Subcutaneous abdominal adipose tissue (tissue), 5 donors: ENCODE results near the gene SKI.
A peak's percentile ranks its signal among the peaks of the same experiment; 100 is the strongest.

Source experiments
- H3K27ac ChIP-seq: one replicate; pipeline ENCODE4 v1.7.0; 2013; ENCODE audit warnings: low read depth, mild to moderate bottlenecking, inconsistent platforms, low read length, moderate library complexity
- H3K27me3 ChIP-seq, 5 donors: one replicate each; pipeline ENCODE4 v1.7.0; 2013; ENCODE audit warnings: low read length in 5 of 5, inconsistent platforms in 1 of 5; ENCODE audit not compliant: control insufficient read depth in 5 of 5, insufficient read depth in 4 of 5
- H3K36me3 ChIP-seq, 5 donors: one replicate each; pipeline ENCODE4 v1.7.0; 2013; ENCODE audit warnings: low read length in 5 of 5; ENCODE audit not compliant: control insufficient read depth in 5 of 5, insufficient read depth in 5 of 5
- H3K4me1 ChIP-seq, 5 donors: one replicate each; pipeline ENCODE4 v1.7.0; 2013; ENCODE audit warnings: low read length in 5 of 5, mild to moderate bottlenecking in 3 of 5, moderate library complexity in 1 of 5; ENCODE audit not compliant: control insufficient read depth in 5 of 5, insufficient read depth in 5 of 5
- H3K4me3 ChIP-seq, 5 donors: one replicate each; pipeline ENCODE4 v1.7.0; 2013; ENCODE audit warnings: low read length in 5 of 5, low read depth in 1 of 5
- H3K9ac ChIP-seq, 5 donors: one replicate each; pipeline ENCODE4 v1.7.0; 2013; ENCODE audit warnings: low read length in 5 of 5, mild to moderate bottlenecking in 4 of 5, moderate library complexity in 3 of 5
- H3K9me3 ChIP-seq, 5 donors: one replicate each; pipeline ENCODE4 v1.7.0; 2013; ENCODE audit warnings: low read length in 5 of 5; ENCODE audit not compliant: control insufficient read depth in 5 of 5
- donor health status: healthy.
- donor health status: healthy.
- donor health status: healthy.
- donor health status: healthy.
- donor health status: healthy.

Gene SKI

DNA sequence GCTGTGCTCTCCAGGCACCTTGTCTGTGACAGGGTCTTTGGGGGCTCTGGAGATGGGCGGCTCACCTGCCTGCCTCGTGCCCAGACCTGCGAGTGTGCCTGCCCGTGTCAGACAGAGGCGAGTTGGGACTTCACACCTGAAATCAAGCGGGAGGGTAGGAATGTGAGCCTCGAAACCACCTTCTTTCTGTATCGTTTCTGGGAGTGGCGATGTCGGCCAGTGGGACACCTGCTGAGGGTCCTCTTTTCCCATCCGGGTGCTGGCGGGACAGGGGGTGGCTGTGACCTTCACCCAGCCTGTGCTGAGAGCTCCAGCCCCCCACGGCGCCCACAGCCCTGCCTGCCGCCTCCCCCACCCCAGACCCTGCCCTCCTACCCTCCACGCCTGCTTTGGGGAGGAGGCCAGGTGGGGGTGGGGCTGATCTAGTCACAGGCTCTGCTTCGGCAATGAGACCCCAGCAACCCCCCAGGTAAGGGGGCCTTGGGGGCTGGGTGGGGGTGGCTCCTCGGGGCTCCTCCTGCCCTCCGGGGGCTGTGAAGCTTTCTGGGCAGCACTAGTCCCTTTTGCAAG, 17.9 kb upstream of the SKI start:
- Histone ChIP-seq H3K9ac (peak overlapping the region in 1 of 5 donors; percentile 43), H3K27ac (peak overlapping the region; percentile 86)

GRCh38 chr1:2210786-2211185, 17.3 kb upstream of the SKI start:
- no peak overlapping the region for H3K27ac ChIP-seq
- no peak overlapping the region for H3K4me3 ChIP-seq
- no peaks in the 10 kb centered on the region for H3K27me3 ChIP-seq
- no peaks in the 10 kb centered on the region for H3K36me3 ChIP-seq
- H3K9me3 ChIP-seq = no peaks in the 10 kb centered on the region
- peaks cover 12 to 80% (median 69%) of the 10 kb centered on the region in 5 donors for H3K4me1 ChIP-seq
- no peak overlapping the region for H3K9ac ChIP-seq

More for the DNA sequence above, 17.9 kb upstream of the SKI start:
- Histone ChIP-seq H3K4me1 (peaks cover 12 to 85% (median 74%) of the 10 kb centered on the region in 5 donors), H3K27me3 (no peaks in the 10 kb centered on the region), H3K9me3 (no peaks in the 10 kb centered on the region), H3K36me3 (no peaks in the 10 kb centered on the region), H3K4me3 (no peak overlapping the region)

- H3K36me3 ChIP-seq = no peaks in the 10 kb centered on the region
- no peaks in the 10 kb centered on the region for H3K27me3 ChIP-seq
- H3K9ac ChIP-seq = peak overlapping the region in 4 of 5 donors; percentile 25 to 83 (median 66)
- H3K4me3 ChIP-seq = peak overlapping the region in 4 of 5 donors; percentile 46 to 63 (median 52)
- H3K9me3 ChIP-seq = no peaks in the 10 kb centered on the region
- peak overlapping the region; percentile 99 for H3K27ac ChIP-seq
- H3K4me1 ChIP-seq = peaks cover 12 to 67% (median 58%) of the 10 kb centered on the region in 5 donors
These were observed 15.9 kb upstream of the SKI start for GRCh38 chr1:2212274-2212531.

DNA sequence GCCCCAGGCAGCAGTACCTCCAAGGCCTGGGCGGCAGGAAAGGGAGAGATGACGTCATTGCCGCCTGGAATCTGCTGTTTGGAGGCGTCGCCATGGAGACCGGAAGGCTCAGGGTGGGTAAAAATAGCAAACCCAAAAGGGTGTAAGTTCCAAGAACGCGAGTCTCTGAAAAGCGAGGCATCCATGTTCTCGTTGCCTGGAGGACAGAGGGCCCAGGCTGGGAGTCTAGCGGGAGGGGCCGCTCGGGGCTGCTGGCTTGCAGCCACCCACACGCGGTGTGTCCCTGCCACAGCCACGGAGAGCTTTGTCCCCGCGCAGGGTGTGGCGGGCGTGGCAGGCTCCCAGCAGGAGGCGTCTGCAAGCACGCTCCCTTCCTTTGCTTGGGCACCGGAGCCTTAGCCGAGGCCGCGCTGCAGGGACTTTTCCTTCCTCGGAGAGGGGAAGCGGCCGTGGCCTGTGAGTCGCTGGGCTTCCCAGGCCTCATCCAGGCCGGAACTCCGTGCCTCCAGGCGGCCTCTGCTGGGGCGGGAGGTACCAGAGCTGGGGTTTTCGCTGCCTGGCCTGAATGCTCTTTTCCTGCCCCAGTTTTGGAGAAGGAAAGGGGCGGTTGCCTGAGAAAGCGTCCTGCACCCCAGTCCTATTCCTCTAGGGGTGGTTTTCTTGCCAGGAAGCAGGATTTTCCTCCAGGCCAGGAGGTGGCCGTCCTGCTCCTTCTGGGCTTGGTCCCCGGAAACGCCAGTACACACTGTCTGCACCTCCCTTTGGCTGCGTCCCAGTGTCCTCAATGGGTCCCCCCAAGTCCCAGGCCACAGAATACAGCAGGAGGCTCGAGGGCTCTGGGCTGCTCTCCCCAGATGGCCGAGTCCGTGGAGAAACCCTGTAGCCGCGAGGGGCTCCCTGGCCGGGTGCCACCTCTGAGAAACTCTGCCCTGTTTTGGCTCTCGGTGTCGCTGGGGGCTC, 15.3 kb upstream of the SKI start:
- Histone ChIP-seq H3K4me1 (peaks cover 12 to 61% (median 52%) of the 10 kb centered on the region in 5 donors), H3K9ac (peak overlapping the region; percentile 44 to 95 (median 90)), H3K9me3 (no peaks in the 10 kb centered on the region), H3K27ac (peak overlapping the region; percentile 99), H3K4me3 (peak overlapping the region; percentile 47 to 75 (median 55)), H3K27me3 (no peaks in the 10 kb centered on the region), H3K36me3 (no peaks in the 10 kb centered on the region)

DNA sequence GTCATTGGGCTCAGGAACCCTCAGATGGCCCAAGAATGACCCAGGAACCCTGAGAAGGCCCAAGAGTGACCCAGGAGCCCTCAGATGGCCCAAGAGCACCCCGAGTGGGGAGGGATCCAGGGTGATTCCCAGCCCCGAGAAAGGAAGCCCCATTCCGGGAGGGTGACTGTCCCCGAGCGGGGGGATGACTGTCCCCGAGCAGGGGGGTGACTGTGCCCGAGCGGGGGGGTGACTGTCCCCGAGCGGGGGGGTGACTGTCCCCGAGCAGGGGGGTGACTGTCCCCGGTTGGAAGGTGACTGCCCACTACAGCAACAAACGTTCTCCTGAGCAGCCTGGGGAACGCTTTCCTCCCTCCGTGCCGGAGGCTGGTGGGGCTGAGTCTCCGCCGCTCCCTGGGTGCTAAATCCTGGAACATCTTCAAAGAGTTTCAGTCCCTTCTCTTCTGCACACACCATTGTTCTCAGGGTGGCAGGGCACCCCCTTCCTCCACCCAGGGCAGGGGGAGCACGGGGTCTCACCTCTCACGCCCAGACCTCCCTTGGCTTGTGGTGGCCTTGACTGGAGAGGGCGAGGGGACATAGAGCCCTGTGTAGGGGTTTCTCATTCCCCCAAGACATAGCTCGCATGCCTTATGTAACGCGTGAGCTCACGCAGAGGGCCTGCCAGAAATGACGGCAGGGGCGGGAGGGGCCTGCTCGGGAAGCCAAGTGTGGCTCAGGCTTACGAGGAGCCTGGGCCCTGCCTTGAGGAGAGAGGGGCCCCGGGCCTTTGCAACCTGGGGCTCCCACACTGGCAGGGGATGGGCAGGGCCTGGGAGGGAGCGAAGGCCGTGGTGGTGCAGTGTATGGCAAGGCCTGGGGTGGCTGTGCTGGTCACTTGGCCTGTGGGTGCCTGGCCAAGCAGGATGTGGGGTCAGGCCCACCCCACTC, 14.3 kb upstream of the SKI start:
- H3K9me3 ChIP-seq = no peaks in the 10 kb centered on the region
- peak overlapping the region; percentile 85 to 95 (median 90) for H3K9ac ChIP-seq
- H3K27ac ChIP-seq = peak overlapping the region; percentile 99
- H3K4me1 ChIP-seq = peaks cover 9 to 51% (median 42%) of the 10 kb centered on the region in 5 donors
- H3K27me3 ChIP-seq = no peaks in the 10 kb centered on the region
- peak overlapping the region; percentile 40 to 66 (median 55) for H3K4me3 ChIP-seq
- H3K36me3 ChIP-seq = no peaks in the 10 kb centered on the region

- H3K4me1 ChIP-seq = peaks cover 9 to 42% (median 33%) of the 10 kb centered on the region in 5 donors
- no peaks in the 10 kb centered on the region for H3K36me3 ChIP-seq
- H3K4me3 ChIP-seq = peak overlapping the region in 1 of 5 donors; percentile 38
- peak overlapping the region; percentile 99 for H3K27ac ChIP-seq
- no peaks in the 10 kb centered on the region for H3K9me3 ChIP-seq
- peak overlapping the region; percentile 85 to 95 (median 90) for H3K9ac ChIP-seq
- no peaks in the 10 kb centered on the region for H3K27me3 ChIP-seq
These were observed 13.4 kb upstream of the SKI start for GRCh38 chr1:2214541-2215241.

DNA sequence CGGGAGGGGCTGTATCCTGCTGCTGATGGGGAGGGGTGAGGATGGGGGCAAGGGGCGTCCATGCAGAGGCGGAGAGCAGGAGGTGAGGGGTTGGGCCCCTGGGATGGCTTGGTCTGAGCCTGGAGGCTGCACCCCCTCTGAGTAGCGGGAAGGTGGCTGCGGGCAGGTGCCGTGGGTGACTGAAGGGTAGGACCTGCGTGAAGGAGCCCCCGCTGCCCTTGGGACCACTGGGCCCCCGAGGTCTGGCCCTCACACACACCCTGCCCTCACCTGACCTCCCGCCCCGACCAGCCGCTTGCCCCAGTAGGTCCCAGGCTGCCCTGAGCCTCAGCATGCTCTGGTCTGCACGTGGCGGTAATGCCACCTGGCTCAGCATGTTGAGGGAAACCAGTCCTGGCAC, 12.8 kb upstream of the SKI start:
- Histone ChIP-seq H3K27me3 (no peaks in the 10 kb centered on the region), H3K9ac (no peak overlapping the region), H3K36me3 (no peaks in the 10 kb centered on the region), H3K4me3 (no peak overlapping the region), H3K4me1 (peaks cover 9 to 37% (median 30%) of the 10 kb centered on the region in 5 donors), H3K9me3 (no peaks in the 10 kb centered on the region), H3K27ac (no peak overlapping the region)

GRCh38 chr1:2215909-2216766, 12.0 kb upstream of the SKI start:
- Histone ChIP-seq H3K9me3 (no peaks in the 10 kb centered on the region), H3K27me3 (no peaks in the 10 kb centered on the region), H3K4me3 (no peak overlapping the region), H3K36me3 (no peaks in the 10 kb centered on the region), H3K4me1 (peaks cover 9 to 31% (median 30%) of the 10 kb centered on the region in 5 donors), H3K9ac (no peak overlapping the region), H3K27ac (no peak overlapping the region)

- H3K27me3 ChIP-seq = no peaks in the 10 kb centered on the region
- no peak overlapping the region for H3K27ac ChIP-seq
These were observed 11.4 kb upstream of the SKI start for GRCh38 chr1:2216767-2217058.

More at GRCh38 chr1:2216767-2217058, 11.4 kb upstream of the SKI start:
- Histone ChIP-seq H3K9ac (no peak overlapping the region), H3K36me3 (no peaks in the 10 kb centered on the region), H3K9me3 (no peaks in the 10 kb centered on the region), H3K4me1 (peaks cover 9 to 31% (median 30%) of the 10 kb centered on the region in 5 donors), H3K4me3 (no peak overlapping the region)
